ENCODE results near the gene ARID1B. TPM values are rescaled to one million over a fixed set of nuclear protein-coding genes. Genes with fewer than 3 reads are reported as not detected.

The ARID1B gene
- total and polyA plus RNA-seq, 12 donors, result 11.2 to 63.2 (median 52.2) TPM

DNA sequence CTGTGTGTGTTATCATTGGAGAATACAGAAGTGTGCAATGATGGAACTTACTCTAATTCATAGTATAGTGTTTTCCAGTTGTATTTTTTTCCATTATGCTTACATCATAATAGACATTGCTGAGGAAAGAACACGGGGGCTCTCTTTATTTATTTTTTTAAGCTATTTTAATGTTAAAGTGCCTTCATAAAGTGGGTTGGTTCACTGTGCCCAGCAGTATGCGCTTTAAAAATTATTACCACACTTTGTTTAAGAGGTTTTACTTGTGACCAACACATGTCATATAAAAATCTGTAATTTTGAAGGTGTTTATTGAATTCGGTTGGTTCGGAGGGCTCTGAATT, 330.4 kb downstream of the ARID1B start:
- TF ChIP-seq, protein P1, sequence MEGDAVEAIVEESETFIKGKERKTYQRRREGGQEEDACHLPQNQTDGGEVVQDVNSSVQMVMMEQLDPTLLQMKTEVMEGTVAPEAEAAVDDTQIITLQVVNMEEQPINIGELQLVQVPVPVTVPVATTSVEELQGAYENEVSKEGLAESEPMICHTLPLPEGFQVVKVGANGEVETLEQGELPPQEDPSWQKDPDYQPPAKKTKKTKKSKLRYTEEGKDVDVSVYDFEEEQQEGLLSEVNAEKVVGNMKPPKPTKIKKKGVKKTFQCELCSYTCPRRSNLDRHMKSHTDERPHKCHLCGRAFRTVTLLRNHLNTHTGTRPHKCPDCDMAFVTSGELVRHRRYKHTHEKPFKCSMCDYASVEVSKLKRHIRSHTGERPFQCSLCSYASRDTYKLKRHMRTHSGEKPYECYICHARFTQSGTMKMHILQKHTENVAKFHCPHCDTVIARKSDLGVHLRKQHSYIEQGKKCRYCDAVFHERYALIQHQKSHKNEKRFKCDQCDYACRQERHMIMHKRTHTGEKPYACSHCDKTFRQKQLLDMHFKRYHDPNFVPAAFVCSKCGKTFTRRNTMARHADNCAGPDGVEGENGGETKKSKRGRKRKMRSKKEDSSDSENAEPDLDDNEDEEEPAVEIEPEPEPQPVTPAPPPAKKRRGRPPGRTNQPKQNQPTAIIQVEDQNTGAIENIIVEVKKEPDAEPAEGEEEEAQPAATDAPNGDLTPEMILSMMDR (IDR thresholded peaks at IDR 0.05), result no peak
- DNase-seq (no peak), ATAC-seq (no peak)
- Histone ChIP-seq H3K4me1 (peaks cover 0 to 28% (median 21%) of the 10 kb centered on the region in 9 donors), H3K36me3 (peaks cover 0 to 23% (median 0%) of the 10 kb centered on the region in 9 donors), H3K27ac (peak overlapping the region in 2 of 10 donors; percentile 6 to 16), H3K9me3 (no peaks in the 10 kb centered on the region), H3K4me3 (no peak overlapping the region), H3K27me3 (no peaks in the 10 kb centered on the region)
- intact Hi-C loops (cut with DNase I), result no loop called here
- WGBS, 2 donors, result 69 to 75% methylated on average over 4 of the region's 4 CpGs

- intact Hi-C loops (cut with DNase I), result no loop called here
- Histone ChIP-seq H3K4me1 (peaks cover 0 to 28% (median 21%) of the 10 kb centered on the region in 9 donors), H3K9me3 (no peaks in the 10 kb centered on the region), H3K27me3 (no peaks in the 10 kb centered on the region), H3K4me3 (no peak overlapping the region), H3K27ac (peak overlapping the region in 5 of 10 donors; percentile 6 to 54 (median 22)), H3K36me3 (peaks cover 0 to 24% (median 0%) of the 10 kb centered on the region in 9 donors)
- TF ChIP-seq, protein P1 (IDR thresholded peaks at IDR 0.05), result no peak
- WGBS, 2 donors, result 35 to 43% methylated on average over 6 of the region's 6 CpGs
- peak in 7 of 8 donors; percentile 36 to 83 (median 60) for ATAC-seq
- DNase-seq, result no peak
These were observed 330.9 kb downstream of the ARID1B start for GRCh38 chr6:157107915-157108651.

- Histone ChIP-seq H3K4me3 (no peak overlapping the region), H3K27ac (peak overlapping the region in 2 of 10 donors; percentile 22 to 54), H3K4me1 (peaks cover 0 to 28% (median 21%) of the 10 kb centered on the region in 9 donors), H3K36me3 (peaks cover 0 to 31% (median 0%) of the 10 kb centered on the region in 9 donors), H3K9me3 (no peaks in the 10 kb centered on the region), H3K27me3 (no peaks in the 10 kb centered on the region)
- peak in 1 of 8 donors; percentile 7 for ATAC-seq
- DNase-seq, result no peak
- intact Hi-C loops (cut with DNase I), result no loop called here
- 71 to 74% methylated on average over 7 of the region's 7 CpGs for WGBS, 2 donors
- TF ChIP-seq, protein P1 (IDR thresholded peaks at IDR 0.05), result no peak
These were observed 331.7 kb downstream of the ARID1B start for GRCh38 chr6:157108923-157109322.

GRCh38 chr6:157110607-157111006, 333.4 kb downstream of the ARID1B start:
- no peak for ATAC-seq
- Histone ChIP-seq H3K36me3 (peaks cover 0 to 46% (median 0%) of the 10 kb centered on the region in 9 donors), H3K4me3 (no peak overlapping the region), H3K4me1 (peaks cover 0 to 28% (median 21%) of the 10 kb centered on the region in 9 donors), H3K9me3 (no peaks in the 10 kb centered on the region), H3K27ac (no peak overlapping the region), H3K27me3 (no peaks in the 10 kb centered on the region)
- TF ChIP-seq, protein P1 (IDR thresholded peaks at IDR 0.05), result no peak
- no peak for DNase-seq
- intact Hi-C loops (cut with DNase I), result no loop called here
- WGBS, 2 donors, result 94 to 96% methylated on average over 5 of the region's 5 CpGs

Data from heart right ventricle (tissue), 16 donors.